GM19240 (cell line): ENCODE measurements around the gene CYB5R4.
"Not testable (repeated sequence)": the region's sequence is repeated elsewhere in the genome, so short reads cannot be mapped to it uniquely, and the experiment has no call there.

Experiments
- DNase-seq: peaks from one replicate; pipeline ENCODE4 v3.0.0; 2011; ENCODE audit warnings: low spot score; ENCODE audit not compliant: insufficient read length

Gene CYB5R4

GRCh38 chr6:83862776-83863471, 3.4 kb downstream of the CYB5R4 start:
- DNase-seq, result no peak

- no peak for DNase-seq
These were observed 7.6 kb downstream of the CYB5R4 start for GRCh38 chr6:83867043-83867442.

- no peak for DNase-seq
These were observed 8.2 kb downstream of the CYB5R4 start for GRCh38 chr6:83867527-83868161.

GRCh38 chr6:83868639-83869038, 9.2 kb downstream of the CYB5R4 start:
- DNase-seq, result no peak

- no peak for DNase-seq
These were observed 11.2 kb downstream of the CYB5R4 start for GRCh38 chr6:83870649-83871048.

GRCh38 chr6:83872386-83873118, 13.1 kb downstream of the CYB5R4 start:
- DNase-seq, result no peak

- DNase-seq, result no peak
These were observed 14.4 kb downstream of the CYB5R4 start for GRCh38 chr6:83873869-83874268.

GRCh38 chr6:83875843-83876242, 16.4 kb downstream of the CYB5R4 start:
- no peak for DNase-seq

GRCh38 chr6:83878902-83879644, 19.6 kb downstream of the CYB5R4 start:
- DNase-seq, result no peak

- no peak for DNase-seq
These were observed 20.3 kb downstream of the CYB5R4 start for GRCh38 chr6:83879746-83880145.

GRCh38 chr6:83883240-83883639, 23.8 kb downstream of the CYB5R4 start:
- no peak for DNase-seq

- DNase-seq, result peak; percentile 8
These were observed 25.0 kb downstream of the CYB5R4 start for GRCh38 chr6:83884523-83884922.

GRCh38 chr6:83885984-83886383, 26.5 kb downstream of the CYB5R4 start:
- no peak for DNase-seq

GRCh38 chr6:83889621-83890020, 30.1 kb downstream of the CYB5R4 start:
- DNase-seq, result no peak

GRCh38 chr6:83890520-83890919, 31.0 kb downstream of the CYB5R4 start:
- no peak for DNase-seq

- no peak for DNase-seq
These were observed 32.1 kb downstream of the CYB5R4 start for GRCh38 chr6:83891586-83891985.

GRCh38 chr6:83893024-83893423, 33.5 kb downstream of the CYB5R4 start:
- DNase-seq, result no peak

- not testable (repeated sequence) for DNase-seq
These were observed 37.6 kb downstream of the CYB5R4 start for GRCh38 chr6:83897094-83897493.

GRCh38 chr6:83901624-83902023, 42.1 kb downstream of the CYB5R4 start:
- no peak for DNase-seq

- no peak for DNase-seq
These were observed 44.9 kb downstream of the CYB5R4 start for GRCh38 chr6:83904395-83904794.

GRCh38 chr6:83905648-83906047, 46.2 kb downstream of the CYB5R4 start:
- no peak for DNase-seq
